Lung microvascular endothelial cell (primary cell): ENCODE data around the gene MMP11. TPM values are rescaled to one million over a fixed set of nuclear protein-coding genes. Genes with fewer than 3 reads are reported as not detected.

Source experiments
- DNase-seq, 2 donors: peaks; one replicate each; pipeline versions ENCODE4 v3.0.0 to v3.0.0-alpha.2; 2010; ENCODE audit warnings: low read depth in 2 of 2
- total RNA-seq: library from RNA; depleted of rRNA; stranded (reverse); fragments of >200 nt; gene quantifications from 2 replicates; pipeline ENCODE4 v1.2.1, GENCODE V29; 2014

The MMP11 gene
- total RNA-seq, 1 donor from 2014 or later, result 3.4 TPM

GRCh38 chr22:23829845-23830372 is 57.3 kb downstream of the MMP11 start:
- no peak for DNase-seq

DNA sequence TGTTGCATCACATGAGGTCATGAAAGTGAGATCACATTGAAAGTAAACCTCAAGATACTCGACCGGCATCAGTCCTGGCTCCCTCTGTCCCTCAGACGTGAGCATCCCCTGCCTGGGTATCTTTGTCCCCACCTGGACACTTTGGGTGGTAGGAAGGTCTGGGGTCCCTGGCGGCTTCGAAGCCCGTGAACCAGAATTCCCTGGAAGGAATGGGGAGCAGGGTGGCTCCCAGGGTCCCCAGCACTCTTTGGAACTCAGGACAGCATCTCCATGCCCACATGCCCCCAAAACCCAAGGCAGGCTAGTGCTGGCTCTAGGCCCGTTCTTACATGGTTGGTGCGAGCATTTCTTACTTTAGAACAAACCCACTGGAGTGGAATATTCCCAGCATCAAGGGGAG is 58.6 kb downstream of the MMP11 start:
- no peak for DNase-seq

DNA sequence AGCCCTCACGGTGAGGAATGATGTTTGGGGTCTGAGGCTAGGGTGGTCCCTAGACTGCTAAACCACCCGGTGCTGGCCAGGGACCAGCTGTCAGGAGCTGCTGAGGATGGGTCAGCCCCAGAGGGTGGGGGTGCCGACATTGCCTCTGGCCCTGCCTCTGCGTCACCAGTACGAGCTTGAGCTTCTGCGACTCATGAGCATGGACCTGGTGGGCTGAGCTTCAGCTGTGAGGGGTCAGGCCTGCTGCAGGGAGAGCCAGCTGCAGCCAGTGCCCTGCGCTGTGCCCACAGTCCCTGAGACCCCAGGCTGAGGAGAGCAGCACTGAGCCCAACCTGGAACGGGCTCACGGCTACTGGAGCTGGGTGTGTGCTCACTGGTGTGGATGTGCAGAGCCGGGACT is 59.1 kb downstream of the MMP11 start:
- no peak for DNase-seq

DNA sequence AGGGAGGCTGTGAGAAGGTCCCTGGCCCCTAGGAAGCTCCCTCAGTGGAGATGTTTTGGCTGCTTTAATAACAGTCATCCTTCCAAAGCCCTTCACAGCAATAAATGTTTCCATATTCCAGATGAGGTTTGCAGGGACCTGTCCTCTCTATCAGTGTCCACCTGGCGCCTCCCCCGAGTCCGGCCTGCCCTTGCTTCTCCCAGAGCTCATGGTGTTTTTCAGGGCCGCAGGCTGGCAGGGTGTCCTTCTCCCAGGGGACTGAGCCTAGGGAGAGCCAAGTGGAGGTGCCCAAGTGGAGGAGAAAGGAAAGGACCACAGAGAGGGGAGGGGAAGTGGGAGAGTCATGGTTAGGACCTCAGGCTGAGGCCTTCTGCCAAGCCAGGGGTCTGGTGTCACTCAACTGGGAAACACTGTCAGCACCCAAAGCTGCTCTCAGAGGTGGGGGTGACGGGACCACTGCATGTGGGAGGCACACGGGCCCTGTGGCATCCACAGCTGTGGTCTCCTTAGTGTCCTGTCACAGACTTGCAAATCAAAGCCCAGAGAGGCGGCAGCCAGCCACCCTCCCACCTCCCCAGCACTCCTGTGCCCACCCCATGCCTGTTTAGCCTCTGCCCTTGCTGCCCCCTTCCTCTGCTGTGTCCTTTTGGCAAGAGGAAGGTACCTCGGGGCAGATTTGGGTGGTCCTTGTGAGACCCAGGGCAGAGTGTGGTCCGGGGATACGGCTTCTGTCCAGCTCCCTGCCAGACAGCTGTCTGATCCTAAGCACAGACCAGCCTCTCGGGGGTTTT is 59.8 kb downstream of the MMP11 start:
- no peak for DNase-seq

DNA sequence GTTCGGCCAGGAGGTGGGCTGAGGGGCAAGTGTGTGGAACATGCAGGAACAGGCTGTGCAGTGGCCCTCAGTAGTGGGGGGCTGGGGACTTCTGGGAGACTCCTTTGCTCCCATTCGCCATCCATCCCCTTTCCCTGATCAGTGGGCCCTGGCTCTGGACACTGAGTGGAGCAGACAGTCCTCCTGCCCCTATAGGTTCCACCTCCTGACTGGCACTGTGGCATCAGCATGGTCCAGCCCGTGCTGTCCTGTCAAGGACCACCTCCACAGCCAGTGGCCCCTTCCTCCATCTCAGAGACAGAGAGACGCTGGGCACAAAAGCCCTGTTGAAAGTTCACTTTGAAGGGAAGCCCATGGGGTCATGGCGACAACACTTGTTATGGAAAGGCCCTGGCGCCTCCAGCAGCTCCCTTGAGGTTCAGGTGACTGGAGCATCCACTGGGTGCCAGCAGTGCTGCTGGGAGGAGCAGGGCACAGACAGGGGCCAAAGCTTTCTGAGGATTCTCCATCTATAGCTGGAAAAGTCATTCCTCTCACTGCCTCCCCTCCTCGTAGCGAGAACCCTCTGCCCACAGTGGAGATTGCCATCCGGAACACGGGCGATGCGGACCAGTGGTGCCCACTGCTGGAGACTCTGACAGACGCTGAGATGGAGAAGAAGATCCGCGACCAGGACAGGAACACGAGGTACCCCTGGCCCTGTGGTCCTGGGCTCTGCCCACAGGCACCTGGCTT is 60.5 kb downstream of the MMP11 start:
- DNase-seq, result no peak

Other genes with a start within 250 kb of the MMP11 start
- not detected in 2 replicates for gene IGLL1, start 192.6 kb upstream of the MMP11 start, total RNA-seq
- not detected in 2 replicates for gene DRICH1, start 140.5 kb upstream of the MMP11 start, total RNA-seq
- not detected in 2 replicates for gene RGL4, start 81.8 kb upstream of the MMP11 start, total RNA-seq
- 1.3 and 1.8 TPM in 2 replicates for gene ZNF70, start 21.7 kb upstream of the MMP11 start, total RNA-seq
- gene VPREB3, start 18.4 kb upstream of the MMP11 start, total RNA-seq, result not detected in 2 replicates
- gene C22orf15, start 9.9 kb upstream of the MMP11 start, total RNA-seq, result under 0.01 and 0.44 TPM in 2 replicates
- gene CHCHD10, start 4.9 kb upstream of the MMP11 start, total RNA-seq, result 5.7 and 10.3 TPM in 2 replicates
- 20.3 and 21.8 TPM in 2 replicates for gene SMARCB1, start 14.1 kb downstream of the MMP11 start, total RNA-seq
- gene DERL3, start 66.2 kb downstream of the MMP11 start, total RNA-seq, result 0.40 and 0.44 TPM in 2 replicates
- gene SLC2A11, start 85.0 kb downstream of the MMP11 start, total RNA-seq, result 4.0 and 4.4 TPM in 2 replicates
- 331 and 355 TPM in 2 replicates for gene MIF, start 121.5 kb downstream of the MMP11 start, total RNA-seq
- 0.65 and 4.0 TPM in 2 replicates for gene GSTT2B, start 188.3 kb downstream of the MMP11 start, total RNA-seq
- 4.4 and 6.5 TPM in 2 replicates for gene DDTL, start 194.0 kb downstream of the MMP11 start, total RNA-seq
- 106 and 113 TPM in 2 replicates for gene DDT, start 201.6 kb downstream of the MMP11 start, total RNA-seq
- 0.20 TPM in 1 of 2 replicates, not detected in the other for gene GSTT2, start 207.3 kb downstream of the MMP11 start, total RNA-seq
- gene GSTT4, start 232.6 kb downstream of the MMP11 start, total RNA-seq, result not detected in 2 replicates
- gene CABIN1, start 238.5 kb downstream of the MMP11 start, total RNA-seq, result 16.1 and 22.6 TPM in 2 replicates